HL-60/S4 treated with retinoic acid at 250 ng/mL for 4 days and 3 days (cell line): ENCODE measurements around the gene UCN2.

ENCODE experiments used
- in situ Hi-C: fragments of 300-500 bp; cut with MboI; formaldehyde crosslinking; loops from 2 replicates; pipeline ENCODE4 v1.7.0; 2022; ENCODE audit warnings: low sequenced_read_pairs

UCN2 gene

GRCh38 chr3:48591886-48592518, 28.4 kb upstream of the UCN2 start:
- in situ Hi-C loops, result no loop called here

DNA sequence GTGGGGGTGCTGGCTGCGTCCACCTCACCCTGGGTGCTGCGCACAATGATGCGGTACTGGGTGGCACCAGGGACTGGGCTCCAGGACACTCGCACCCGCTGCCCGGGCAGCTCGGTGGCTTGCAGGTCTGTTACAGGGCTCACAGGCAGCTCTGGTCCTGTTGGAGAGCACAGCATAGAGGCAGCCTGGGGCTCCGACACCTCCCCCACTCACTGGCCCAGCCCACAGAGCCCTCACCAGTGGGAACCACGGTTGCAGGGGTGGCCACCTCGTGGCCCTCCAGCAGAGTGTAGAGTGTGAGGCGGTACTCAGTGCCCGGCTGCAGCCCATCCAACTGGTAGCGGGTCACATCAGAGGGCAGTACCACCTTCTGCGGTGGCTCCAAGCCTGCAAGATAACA, 27.9 kb upstream of the UCN2 start:
- in situ Hi-C loops, result no loop called here

DNA sequence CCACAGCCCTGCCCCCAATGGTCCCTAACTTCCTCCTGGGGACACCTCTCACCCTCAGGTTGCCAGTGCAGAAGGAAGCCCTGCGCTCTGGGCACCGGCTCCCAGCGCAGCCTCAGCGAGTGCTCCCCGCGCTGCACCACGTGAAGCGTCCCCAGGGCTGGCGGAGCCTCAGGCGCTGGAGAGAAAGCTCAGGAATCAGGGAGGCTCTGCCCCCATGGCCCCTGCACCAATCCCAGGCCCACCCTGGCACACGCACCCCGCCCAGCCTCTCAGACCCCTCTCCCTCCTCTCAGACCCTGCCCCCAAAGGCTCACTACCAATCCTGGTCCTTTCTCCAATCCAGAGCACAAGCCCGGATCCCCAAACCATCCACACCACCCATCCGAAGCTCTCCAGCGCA, 24.6 kb upstream of the UCN2 start:
- in situ Hi-C loops, result no loop called here

DNA sequence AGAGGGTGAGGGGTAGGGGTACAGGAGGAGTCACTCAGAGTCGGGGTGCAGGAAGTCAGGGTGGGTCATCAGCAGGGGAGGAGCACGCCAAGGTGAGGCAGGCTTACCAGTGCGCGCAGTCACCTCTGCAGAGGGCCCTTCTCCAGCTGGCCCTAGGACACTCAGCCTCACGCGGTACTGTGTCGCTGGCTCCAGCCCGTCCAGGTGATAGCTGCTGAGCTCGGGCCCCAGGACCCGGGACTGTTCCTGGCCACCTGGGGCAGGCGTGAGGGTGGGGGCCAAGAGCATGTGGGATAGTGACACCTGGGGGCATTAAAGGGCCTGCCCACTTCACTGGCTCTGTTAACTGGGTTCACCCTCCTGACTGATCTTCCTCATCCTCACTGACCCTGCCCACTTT, 24.1 kb upstream of the UCN2 start:
- in situ Hi-C loops, result no loop called here

- in situ Hi-C loops, result no loop called here
These were observed 21.8 kb upstream of the UCN2 start for GRCh38 chr3:48585411-48585810.

DNA sequence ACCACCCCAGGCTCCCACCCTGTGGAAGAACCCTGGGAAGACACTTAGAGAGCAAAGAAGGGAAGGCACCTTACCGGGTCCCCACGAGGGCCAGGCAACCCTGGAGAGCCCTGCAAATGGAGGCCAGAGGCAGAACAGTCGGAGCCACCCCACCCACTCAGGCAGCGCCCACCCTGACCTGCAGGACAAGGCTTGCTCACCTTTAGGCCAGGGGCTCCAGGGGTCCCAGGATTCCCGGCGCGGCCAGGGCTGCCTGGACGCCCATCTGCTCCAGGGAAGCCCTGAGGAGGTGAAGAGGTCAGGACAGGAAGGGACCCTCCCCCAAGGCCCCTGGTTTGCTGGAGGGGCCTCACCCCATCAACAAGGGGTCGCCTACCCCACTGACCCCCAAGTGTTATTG, 21.3 kb upstream of the UCN2 start:
- in situ Hi-C loops, result no loop called here

GRCh38 chr3:48581621-48582481, 18.3 kb upstream of the UCN2 start:
- in situ Hi-C loops, result no loop called here

- in situ Hi-C loops, result no loop called here
These were observed 13.1 kb upstream of the UCN2 start for GRCh38 chr3:48576647-48577046.

- in situ Hi-C loops, result no loop called here
These were observed 11.8 kb upstream of the UCN2 start for GRCh38 chr3:48575366-48575765.

GRCh38 chr3:48573973-48574585, 10.5 kb upstream of the UCN2 start:
- in situ Hi-C loops, result no loop called here

GRCh38 chr3:48572517-48572916, 8.9 kb upstream of the UCN2 start:
- in situ Hi-C loops, result no loop called here

DNA sequence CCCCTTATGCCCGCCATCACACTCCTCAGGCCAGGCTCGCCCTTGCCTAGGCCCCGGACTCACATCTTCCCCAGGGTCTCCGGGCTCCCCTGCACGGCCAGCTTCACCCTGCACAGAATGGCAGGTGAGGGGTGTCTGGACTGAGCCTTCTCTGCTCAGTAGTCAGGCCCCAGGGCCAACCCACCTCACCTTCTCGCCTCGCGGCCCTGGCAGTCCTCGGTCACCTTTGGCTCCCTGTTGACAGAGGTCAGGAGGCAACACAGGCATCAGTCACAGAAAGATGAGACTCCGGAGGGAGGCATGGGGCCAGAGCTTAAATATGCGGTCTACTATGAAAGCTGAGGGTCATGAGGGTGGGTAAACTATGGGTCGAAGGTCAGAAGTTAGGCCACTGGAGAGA, 8.4 kb upstream of the UCN2 start:
- in situ Hi-C loops, result no loop called here

DNA sequence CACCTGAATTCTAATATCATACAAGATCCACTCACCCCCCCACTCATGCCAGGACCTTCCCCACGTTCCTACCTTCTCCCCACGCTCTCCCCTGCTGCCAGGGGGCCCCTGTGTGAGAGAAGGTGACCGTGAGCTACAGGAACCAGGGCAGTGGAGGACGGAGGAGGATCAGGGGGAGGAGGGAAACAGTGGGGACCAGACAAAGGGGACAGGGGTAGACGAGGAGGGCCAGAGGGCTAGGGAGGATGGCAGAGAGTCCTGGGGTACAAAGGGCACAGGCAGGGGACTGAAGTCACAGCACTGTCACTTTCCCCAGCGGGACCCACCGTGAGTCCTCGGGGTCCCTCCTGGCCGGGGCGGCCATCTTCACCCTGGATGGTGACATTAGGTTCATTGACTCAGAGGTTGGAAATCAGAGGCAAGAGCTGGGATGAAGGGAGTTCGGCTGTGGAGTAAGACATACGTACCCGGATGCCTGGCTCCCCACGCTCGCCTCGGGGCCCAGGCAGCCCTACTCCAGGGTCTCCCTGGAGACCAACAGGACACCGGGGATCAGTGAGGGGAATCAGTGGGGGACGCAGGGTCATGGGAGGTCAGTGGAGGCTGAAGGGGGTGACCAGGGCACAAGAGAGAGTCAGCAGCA, 6.3 kb upstream of the UCN2 start:
- in situ Hi-C loops, result no loop called here

DNA sequence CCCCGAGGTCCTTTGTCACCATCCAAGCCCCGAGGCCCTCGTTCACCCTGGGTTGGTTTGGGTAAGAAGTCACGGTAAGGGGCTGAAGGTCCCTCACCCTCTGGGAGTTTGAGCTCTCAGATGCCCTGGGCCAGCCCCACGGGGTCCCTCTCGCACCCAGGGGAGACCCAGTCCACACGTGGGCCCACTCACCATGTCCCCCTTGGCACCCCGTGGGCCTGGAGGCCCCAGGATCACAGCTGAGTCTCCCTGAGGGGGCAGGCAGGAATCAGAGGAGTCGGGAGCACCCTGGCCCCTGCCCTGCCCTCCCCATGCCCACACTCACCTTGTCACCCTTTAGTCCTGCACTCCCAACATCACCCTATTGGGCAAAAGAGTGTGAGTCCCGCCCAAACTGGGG, 5.8 kb upstream of the UCN2 start:
- in situ Hi-C loops, result no loop called here

DNA sequence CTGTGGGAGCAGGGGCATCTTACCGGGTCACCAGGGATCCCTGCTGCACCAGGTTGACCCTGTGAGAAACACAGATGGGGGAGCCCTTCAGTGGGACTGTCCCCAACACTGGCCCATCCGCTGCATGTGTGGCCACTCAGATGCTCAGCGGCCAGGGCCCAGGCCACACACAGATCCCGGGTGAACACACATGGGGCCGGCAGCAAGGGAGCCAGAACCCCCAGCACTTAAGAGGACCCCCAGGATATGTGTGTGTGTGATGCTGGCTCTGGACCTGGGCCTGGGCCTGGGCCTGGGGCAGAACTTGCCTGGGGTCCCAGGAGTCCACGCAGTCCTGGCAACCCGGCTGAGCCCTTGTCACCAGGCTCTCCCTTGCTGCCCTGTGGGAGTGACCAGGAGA, 4.9 kb upstream of the UCN2 start:
- in situ Hi-C loops, result no loop called here

GRCh38 chr3:48567500-48567899, 3.9 kb upstream of the UCN2 start:
- in situ Hi-C loops, result no loop called here

- in situ Hi-C loops, result no loop called here
These were observed 3.5 kb upstream of the UCN2 start for GRCh38 chr3:48567090-48567489.

DNA sequence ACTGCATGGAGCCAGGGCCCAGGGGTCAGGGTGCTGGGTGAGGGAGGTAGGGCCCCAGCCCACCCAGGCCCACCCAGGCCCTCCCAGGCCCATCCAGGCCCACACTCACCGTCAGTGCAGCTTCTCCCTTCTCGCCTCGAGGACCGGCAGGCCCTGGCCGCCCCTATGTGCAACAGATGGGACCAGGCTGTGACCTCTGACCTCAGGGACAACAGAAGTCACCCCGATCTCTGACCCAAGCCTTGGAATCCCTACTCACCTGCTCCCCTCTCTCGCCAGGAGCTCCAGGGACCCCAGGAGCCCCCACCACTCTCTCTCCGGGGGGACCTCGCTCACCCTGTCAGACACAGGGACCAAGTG, 2.8 kb upstream of the UCN2 start:
- in situ Hi-C loops, result no loop called here

- in situ Hi-C loops, result no loop called here
These were observed 2.2 kb upstream of the UCN2 start for GRCh38 chr3:48565591-48566400.

GRCh38 chr3:48565186-48565585, 1.6 kb upstream of the UCN2 start:
- in situ Hi-C loops, result no loop called here

GRCh38 chr3:48564667-48565066, 1.1 kb upstream of the UCN2 start:
- in situ Hi-C loops, result no loop called here
